ENCODE data around the gene NUDT9.

- TF ChIP-seq CTCF (IDR thresholded peaks at IDR 0.05) = no peak
- no peak for TF ChIP-seq POLR2A (IDR thresholded peaks at IDR 0.05)
These were observed 54.6 kb downstream of the NUDT9 start for GRCh38 chr4:87476934-87477333.

All from thyroid gland (tissue), 4 donors.